Type B pancreatic cell (in vitro differentiated cells): ENCODE results near the gene SHD. TPM values are rescaled to one million over a fixed set of nuclear protein-coding genes. Genes with fewer than 3 reads are reported as not detected.
A peak's percentile ranks its signal among the peaks of the same experiment; 100 is the strongest.

Source experiments
- DNase-seq: peaks from one replicate; pipeline ENCODE4 v3.0.0; 2021; ENCODE audit warnings: mixed read lengths; ENCODE audit not compliant: unreplicated experiment; ENCODE audit errors: extremely low spot score
- H3K27ac Mint-ChIP-seq: 2 replicates; pipeline ENCODE4 v1.8.0; 2021; ENCODE audit warnings: mild to moderate bottlenecking, mixed read lengths
- H3K27me3 Mint-ChIP-seq: 2 replicates; pipeline ENCODE4 v1.8.0; 2021; ENCODE audit warnings: mixed read lengths
- H3K36me3 Mint-ChIP-seq: 2 replicates; pipeline ENCODE4 v1.8.0; 2021; ENCODE audit warnings: mixed read lengths
- H3K4me1 Mint-ChIP-seq: one replicate; pipeline ENCODE4 v1.8.0; 2021; ENCODE audit warnings: mixed read lengths; ENCODE audit not compliant: unreplicated experiment
- H3K4me3 Mint-ChIP-seq: 2 replicates; pipeline ENCODE4 v1.8.0; 2021; ENCODE audit warnings: mild to moderate bottlenecking, mixed read lengths
- H3K9me3 Mint-ChIP-seq: 2 replicates; pipeline ENCODE4 v1.8.0; 2021; ENCODE audit warnings: mixed read lengths
- CTCF ChIP-seq: fragments of 200-600 bp; sonication (generic); conservative IDR thresholded peaks from 2 replicates; pipeline ENCODE4 v1.5.0; 2021; ENCODE audit warnings: antibody characterized with exemption, mild to moderate bottlenecking
- total RNA-seq: library from RNA; stranded (reverse); gene quantifications from 2 replicates; pipeline ENCODE4 v1.2.1, GENCODE V29; 2021; ENCODE audit warnings: low replicate concordance

Gene SHD
- total RNA-seq, 1 donor from 2014 or later: 6.1 TPM

- H3K9me3 Mint-ChIP-seq: no peaks in the 10 kb centered on the region
- no peak overlapping the region for H3K4me3 Mint-ChIP-seq
- H3K27ac Mint-ChIP-seq: no peak overlapping the region
- H3K36me3 Mint-ChIP-seq: peaks cover 7% of the 10 kb centered on the region
- no peak for DNase-seq
- H3K27me3 Mint-ChIP-seq: no peaks in the 10 kb centered on the region
- TF ChIP-seq CTCF: no peak
- peaks cover 5% of the 10 kb centered on the region for H3K4me1 Mint-ChIP-seq
Measured at GRCh38 chr19:4264812-4265211, 14.3 kb upstream of the SHD start.

- Mint-ChIP-seq H3K9me3 (no peaks in the 10 kb centered on the region), H3K27ac (no peak overlapping the region), H3K36me3 (peaks cover 4% of the 10 kb centered on the region), H3K27me3 (no peaks in the 10 kb centered on the region), H3K4me3 (no peak overlapping the region), H3K4me1 (peaks cover 5% of the 10 kb centered on the region)
- no peak for TF ChIP-seq CTCF
- DNase-seq: no peak
Measured at GRCh38 chr19:4266253-4267000, 12.6 kb upstream of the SHD start.

- peak overlapping the region; percentile 46 for H3K27ac Mint-ChIP-seq
- no peak overlapping the region for H3K4me3 Mint-ChIP-seq
- TF ChIP-seq CTCF: peak; percentile 87
Measured at GRCh38 chr19:4267101-4267900, 11.8 kb upstream of the SHD start.

GRCh38 chr19:4267901-4268815 lies 10.9 kb upstream of the SHD start:
- DNase-seq: no peak
- peaks cover 4% of the 10 kb centered on the region for H3K36me3 Mint-ChIP-seq
- no peaks in the 10 kb centered on the region for H3K27me3 Mint-ChIP-seq
- peaks cover 5% of the 10 kb centered on the region for H3K4me1 Mint-ChIP-seq
- no peaks in the 10 kb centered on the region for H3K9me3 Mint-ChIP-seq
- no peak for TF ChIP-seq CTCF
- no peak overlapping the region for H3K4me3 Mint-ChIP-seq
- H3K27ac Mint-ChIP-seq: no peak overlapping the region

More at GRCh38 chr19:4267101-4267900, 11.8 kb upstream of the SHD start:
- H3K4me1 Mint-ChIP-seq: peaks cover 5% of the 10 kb centered on the region
- H3K9me3 Mint-ChIP-seq: no peaks in the 10 kb centered on the region
- H3K27me3 Mint-ChIP-seq: no peaks in the 10 kb centered on the region
- peaks cover 4% of the 10 kb centered on the region for H3K36me3 Mint-ChIP-seq
- DNase-seq: no peak

GRCh38 chr19:4268816-4269430 lies 10.1 kb upstream of the SHD start:
- Mint-ChIP-seq H3K36me3 (peaks cover 4% of the 10 kb centered on the region), H3K9me3 (no peaks in the 10 kb centered on the region), H3K27me3 (no peaks in the 10 kb centered on the region), H3K4me1 (peaks cover 5% of the 10 kb centered on the region), H3K27ac (no peak overlapping the region), H3K4me3 (no peak overlapping the region)
- no peak for DNase-seq
- TF ChIP-seq CTCF: no peak
